HFFc6 (cell line): Measurements from ENCODE around the gene KCNMA1. TPM values are rescaled to one million over a fixed set of nuclear protein-coding genes. Genes with fewer than 3 reads are reported as not detected.

ENCODE experiments used
- DNase-seq: peaks from one replicate; pipeline ENCODE4 v3.0.0-alpha.2; 2018
- H3K27ac Mint-ChIP-seq: 2 replicates; pipeline ENCODE4 v1.8.0; 2020; ENCODE audit warnings: mild to moderate bottlenecking, mixed read lengths
- H3K27me3 Mint-ChIP-seq: 2 replicates; pipeline ENCODE4 v1.8.0; 2021; ENCODE audit warnings: mild to moderate bottlenecking, moderate library complexity, mixed read lengths; ENCODE audit not compliant: insufficient read depth
- H3K36me3 Mint-ChIP-seq: 2 replicates; pipeline ENCODE4 v1.8.0; 2021; ENCODE audit warnings: low read depth, mixed read lengths
- H3K4me1 Mint-ChIP-seq: 2 replicates; pipeline ENCODE4 v1.8.0; 2020; ENCODE audit warnings: low read depth, mixed read lengths
- H3K4me3 Mint-ChIP-seq: 2 replicates; pipeline ENCODE4 v1.8.0; 2020; ENCODE audit warnings: mild to moderate bottlenecking, moderate library complexity, mixed read lengths
- H3K9me3 Mint-ChIP-seq: 2 replicates; pipeline ENCODE4 v1.8.0; 2020; ENCODE audit warnings: mild to moderate bottlenecking, mixed read lengths
- total RNA-seq, 6 experiments: library from RNA; stranded (reverse); fragmentation: NEBNext Ultra II Directional; extraction: Animal tissue kit (Norgen Biotek cat#: 25700); gene quantifications; 2 replicates in 1 of 6; 3 replicates in 5 of 6; pipeline ENCODE4 v1.2.3, GENCODE V29; 2021
- TF ChIP-seq, protein P1 (sequence below): fragments of 200-600 bp; sonication (generic); IDR thresholded peaks from 2 replicates; pipeline ENCODE4 v1.5.0; 2021; ENCODE audit warnings: antibody characterized with exemption, mild to moderate bottlenecking

KCNMA1 gene
- total RNA-seq, 6 experiments from 2014 or later, result 87.1 to 191 (median 93.5) TPM

DNA sequence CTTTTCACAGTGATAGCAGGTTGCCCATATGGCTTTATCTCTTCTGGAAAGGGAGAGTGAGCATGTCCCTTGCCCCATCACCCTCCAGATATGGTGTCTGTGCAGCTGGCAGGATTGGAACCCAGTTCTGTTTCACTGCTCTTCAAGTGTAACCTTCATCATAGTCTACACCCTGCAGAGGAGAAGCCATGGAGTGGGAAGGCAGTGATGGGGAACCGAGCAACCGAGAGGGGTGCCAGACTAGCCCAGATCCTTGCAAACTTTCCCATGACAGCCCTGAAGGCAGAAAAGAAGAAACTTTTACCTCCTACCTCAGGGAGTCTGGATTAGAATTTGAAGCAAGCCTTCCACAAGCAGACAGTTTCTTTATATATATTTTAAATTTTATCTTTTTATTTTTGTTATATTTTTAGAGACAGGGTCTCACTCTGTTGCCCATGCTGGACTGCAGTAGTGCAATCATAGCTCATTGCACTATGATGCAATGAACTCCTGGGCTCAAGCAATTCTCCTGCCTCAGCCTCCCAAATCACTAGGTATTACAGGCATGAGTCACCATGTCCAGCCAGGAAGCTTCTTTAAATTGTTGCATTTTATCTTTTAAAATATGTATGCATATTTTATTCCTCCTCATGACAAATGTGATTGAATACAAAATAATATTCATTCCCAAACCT is 133.3 kb downstream of the KCNMA1 start:
- Mint-ChIP-seq H3K4me1 (peaks cover 97% of the 10 kb centered on the region), H3K9me3 (no peaks in the 10 kb centered on the region), H3K27me3 (peaks cover 4% of the 10 kb centered on the region), H3K27ac (peak overlapping the region; percentile 94), H3K36me3 (0 out of 2 replicates have a peak, but pooled peaks cover 3% of the 10 kb centered on the region), H3K4me3 (peak overlapping the region; percentile 59)
- peak; percentile 29 for DNase-seq
- TF ChIP-seq, protein P1, sequence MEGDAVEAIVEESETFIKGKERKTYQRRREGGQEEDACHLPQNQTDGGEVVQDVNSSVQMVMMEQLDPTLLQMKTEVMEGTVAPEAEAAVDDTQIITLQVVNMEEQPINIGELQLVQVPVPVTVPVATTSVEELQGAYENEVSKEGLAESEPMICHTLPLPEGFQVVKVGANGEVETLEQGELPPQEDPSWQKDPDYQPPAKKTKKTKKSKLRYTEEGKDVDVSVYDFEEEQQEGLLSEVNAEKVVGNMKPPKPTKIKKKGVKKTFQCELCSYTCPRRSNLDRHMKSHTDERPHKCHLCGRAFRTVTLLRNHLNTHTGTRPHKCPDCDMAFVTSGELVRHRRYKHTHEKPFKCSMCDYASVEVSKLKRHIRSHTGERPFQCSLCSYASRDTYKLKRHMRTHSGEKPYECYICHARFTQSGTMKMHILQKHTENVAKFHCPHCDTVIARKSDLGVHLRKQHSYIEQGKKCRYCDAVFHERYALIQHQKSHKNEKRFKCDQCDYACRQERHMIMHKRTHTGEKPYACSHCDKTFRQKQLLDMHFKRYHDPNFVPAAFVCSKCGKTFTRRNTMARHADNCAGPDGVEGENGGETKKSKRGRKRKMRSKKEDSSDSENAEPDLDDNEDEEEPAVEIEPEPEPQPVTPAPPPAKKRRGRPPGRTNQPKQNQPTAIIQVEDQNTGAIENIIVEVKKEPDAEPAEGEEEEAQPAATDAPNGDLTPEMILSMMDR, result no peak

DNA sequence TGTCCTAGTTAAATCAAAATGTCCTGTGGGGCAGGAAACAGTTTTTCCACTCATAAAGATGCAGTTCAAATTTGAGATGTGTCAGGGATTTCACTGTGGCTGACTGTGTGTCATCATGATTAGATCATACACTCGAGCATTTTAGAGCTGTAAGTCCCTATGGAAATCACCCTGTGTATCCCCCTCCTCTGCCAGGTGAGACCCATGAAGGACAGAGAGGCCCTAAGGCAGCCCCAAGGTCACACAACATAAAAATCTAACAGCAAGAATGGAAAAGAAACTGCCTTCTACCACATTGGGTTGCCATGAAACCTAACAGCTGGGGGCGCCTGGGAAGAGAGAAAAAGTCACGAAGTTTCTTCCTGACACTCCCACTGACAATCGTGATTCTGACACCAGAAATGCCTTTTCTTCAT is 135.8 kb downstream of the KCNMA1 start:
- TF ChIP-seq, protein P1, result no peak
- Mint-ChIP-seq H3K4me1 (peaks cover 95% of the 10 kb centered on the region), H3K36me3 (peaks cover 1% of the 10 kb centered on the region; the same call in 1 of the 2 replicates), H3K27me3 (peaks cover 4% of the 10 kb centered on the region), H3K27ac (peak overlapping the region; percentile 94), H3K4me3 (peak overlapping the region; percentile 72), H3K9me3 (no peaks in the 10 kb centered on the region)
- DNase-seq, result peak; percentile 55

- peak overlapping the region; percentile 94 for H3K27ac Mint-ChIP-seq
- H3K27me3 Mint-ChIP-seq, result peaks cover 4% of the 10 kb centered on the region
Observed at GRCh38 chr10:77501152-77501845, 136.3 kb downstream of the KCNMA1 start.

GRCh38 chr10:77500754-77501151 is 136.9 kb downstream of the KCNMA1 start:
- peaks cover 4% of the 10 kb centered on the region; the same call in 1 of the 2 replicates for H3K36me3 Mint-ChIP-seq
- DNase-seq, result peak; percentile 23
- H3K27ac Mint-ChIP-seq, result peak overlapping the region; percentile 94
- TF ChIP-seq, protein P1, result no peak
- no peaks in the 10 kb centered on the region; the same call in 1 of the 2 replicates for H3K27me3 Mint-ChIP-seq
- no peaks in the 10 kb centered on the region for H3K9me3 Mint-ChIP-seq
- H3K4me1 Mint-ChIP-seq, result peaks cover 89% of the 10 kb centered on the region
- H3K4me3 Mint-ChIP-seq, result peak overlapping the region; percentile 72

More at GRCh38 chr10:77501152-77501845, 136.3 kb downstream of the KCNMA1 start:
- Mint-ChIP-seq H3K36me3 (peaks cover 4% of the 10 kb centered on the region; the same call in 1 of the 2 replicates), H3K9me3 (no peaks in the 10 kb centered on the region), H3K4me3 (peak overlapping the region; percentile 72), H3K4me1 (peaks cover 94% of the 10 kb centered on the region)
- TF ChIP-seq, protein P1, result peak; percentile 37; the same call in 1 of the 2 replicates
- DNase-seq, result peak; percentile 96

- TF ChIP-seq, protein P1, result no peak
- Mint-ChIP-seq H3K4me1 (peaks cover 87% of the 10 kb centered on the region), H3K4me3 (no peak overlapping the region), H3K27me3 (no peaks in the 10 kb centered on the region), H3K36me3 (peaks cover 4% of the 10 kb centered on the region; the same call in 1 of the 2 replicates), H3K27ac (peak overlapping the region; percentile 22; the same call in 1 of the 2 replicates), H3K9me3 (no peaks in the 10 kb centered on the region)
- DNase-seq, result no peak
Observed at GRCh38 chr10:77498829-77499228, 138.8 kb downstream of the KCNMA1 start.
